Measurements from ENCODE around the gene NDRG4. TPM values are rescaled to one million over a fixed set of nuclear protein-coding genes. Genes with fewer than 3 reads are reported as not detected.

Gene NDRG4
- total and polyA plus RNA-seq, 2 donors (not counting 1 experiment from before 2014, with no cell fraction given): 0.96 to 1.1 TPM

- H3K4me1 Mint-ChIP-seq: peaks cover 18% of the 10 kb centered on the region
These were observed 19.0 kb downstream of the NDRG4 start for GRCh38 chr16:58518980-58519368.

GRCh38 chr16:58519707-58520106 lies 19.8 kb downstream of the NDRG4 start:
- POLR2A ChIA-PET: no interaction called here
- Mint-ChIP-seq H3K9me3 (ENCODE audit: insufficient read depth) (no peaks in the 10 kb centered on the region), H3K27me3 (no peaks in the 10 kb centered on the region), H3K4me1 (peaks cover 17% of the 10 kb centered on the region), H3K4me3 (no peak overlapping the region), H3K27ac (no peak overlapping the region)
- H3K9me3 ChIP-seq (ENCODE audit: control extremely low read depth in 1 of 3, control insufficient read depth in 2 of 3, insufficient read depth in 1 of 3, low read length in 2 of 3): no peaks in the 10 kb centered on the region
- H3K36me3 ChIP-seq (replicated peaks in 1 of 2; ENCODE audit: control extremely low read depth in 1 of 2, control insufficient read depth in 1 of 2, extremely low read depth in 1 of 2, insufficient read depth in 2 of 2, low read length in 1 of 2): peaks cover 18 to 71% of the 10 kb centered on the region in 2 experiments
- H3K9ac ChIP-seq (ENCODE audit: low read length): no peak overlapping the region
- H2AFZ ChIP-seq (ENCODE audit: insufficient read depth, low read depth, low read length, poor library complexity, severe bottlenecking): no peak overlapping the region
- peaks cover 9 to 14% of the 10 kb centered on the region in 2 donors for H3K4me1 ChIP-seq (ENCODE audit: control insufficient read depth in 2 of 2, insufficient read depth in 2 of 2, low read length in 2 of 2)
- H3K27me3 ChIP-seq (replicated peaks in 1 of 4; ENCODE audit: control extremely low read depth in 1 of 4, control insufficient read depth in 3 of 4, insufficient read depth in 4 of 4, low read length in 3 of 4): no peaks in the 10 kb centered on the region
- H4K20me1 ChIP-seq (ENCODE audit: control insufficient read depth, insufficient read depth, low read length, poor library complexity, severe bottlenecking): peaks cover 35% of the 10 kb centered on the region
- ATAC-seq (ENCODE audit: low read depth): no peak
- TF ChIP-seq CTCF (IDR thresholded peaks at IDR 0.05) (no peak), EZH2 (IDR thresholded peaks at IDR 0.05; ENCODE audit: borderline replicate concordance, insufficient read depth, low read depth, low read length, poor library complexity, severe bottlenecking) (no peak)
- H3K4me3 ChIP-seq (ENCODE audit: control extremely low read depth in 1 of 5, extremely low read depth in 1 of 5, insufficient read depth in 1 of 5, low read depth in 2 of 5, low read length in 4 of 5): no peak overlapping the region
- no peaks in the 10 kb centered on the region for H3K79me2 ChIP-seq (ENCODE audit: control insufficient read depth, insufficient read depth, low read length)
- no peak overlapping the region for H3K4me2 ChIP-seq (replicated peaks; ENCODE audit: low read depth, low read length, poor library complexity, severe bottlenecking)
- CTCF ChIA-PET: interaction anchor here (0.7 to 1.3 kb wide), 3 partner anchors 8 to 197 kb away, joined by 3 read pairs; no protein-coding TSS in a partner anchor
- intact Hi-C loops (cut with micrococcal nuclease): loop anchor here (5.0 kb wide), 1 partner anchor 322 kb away; the partner anchor contains the start of gene CSNK2A2
- DNase-seq: no peak
- no peak overlapping the region for H3K27ac ChIP-seq (ENCODE audit: low read length in 2 of 2)

More at GRCh38 chr16:58518980-58519368, 19.0 kb downstream of the NDRG4 start:
- no peak overlapping the region for H3K4me2 ChIP-seq (replicated peaks; ENCODE audit: low read depth, low read length, poor library complexity, severe bottlenecking)
- ATAC-seq (ENCODE audit: low read depth) (no peak), DNase-seq (no peak)
- TF ChIP-seq EZH2 (IDR thresholded peaks at IDR 0.05; ENCODE audit: borderline replicate concordance, insufficient read depth, low read depth, low read length, poor library complexity, severe bottlenecking) (no peak), CTCF (IDR thresholded peaks at IDR 0.05) (no peak)
- H3K4me1 ChIP-seq (ENCODE audit: control insufficient read depth in 2 of 2, insufficient read depth in 2 of 2, low read length in 2 of 2): peaks cover 10 to 14% of the 10 kb centered on the region in 2 donors
- no peak overlapping the region for H3K27ac ChIP-seq (ENCODE audit: low read length in 2 of 2)
- WGBS (ENCODE audit: insufficient coverage): 75% methylated on average over 1 of the region's 1 CpG
- no peak overlapping the region for H2AFZ ChIP-seq (ENCODE audit: insufficient read depth, low read depth, low read length, poor library complexity, severe bottlenecking)
- H3K4me3 ChIP-seq (ENCODE audit: control extremely low read depth in 1 of 5, extremely low read depth in 1 of 5, insufficient read depth in 1 of 5, low read depth in 2 of 5, low read length in 4 of 5): no peak overlapping the region
- H4K20me1 ChIP-seq (ENCODE audit: control insufficient read depth, insufficient read depth, low read length, poor library complexity, severe bottlenecking): peaks cover 35% of the 10 kb centered on the region
- no peaks in the 10 kb centered on the region for H3K9me3 ChIP-seq (ENCODE audit: control extremely low read depth in 1 of 3, control insufficient read depth in 2 of 3, insufficient read depth in 1 of 3, low read length in 2 of 3)
- no peaks in the 10 kb centered on the region for H3K27me3 ChIP-seq (replicated peaks in 1 of 4; ENCODE audit: control extremely low read depth in 1 of 4, control insufficient read depth in 3 of 4, insufficient read depth in 4 of 4, low read length in 3 of 4)
- no peak overlapping the region for H3K4me3 Mint-ChIP-seq
- ChIA-PET CTCF (interaction anchor here (1.2 to 1.5 kb wide), 4 partner anchors 31 to 237 kb away, joined by 3 to 4 read pairs (median 4); no protein-coding TSS in a partner anchor), POLR2A (no interaction called here)
- H3K36me3 ChIP-seq (replicated peaks in 1 of 2; ENCODE audit: control extremely low read depth in 1 of 2, control insufficient read depth in 1 of 2, extremely low read depth in 1 of 2, insufficient read depth in 2 of 2, low read length in 1 of 2): peaks cover 15 to 64% of the 10 kb centered on the region in 2 experiments
- no peaks in the 10 kb centered on the region for H3K9me3 Mint-ChIP-seq (ENCODE audit: insufficient read depth)
- intact Hi-C loops (cut with micrococcal nuclease): loop anchor here (5.0 kb wide), 1 partner anchor 322 kb away; the partner anchor contains the start of gene CSNK2A2
- H3K27ac Mint-ChIP-seq: no peak overlapping the region
- no peak overlapping the region for H3K9ac ChIP-seq (ENCODE audit: low read length)
- H3K27me3 Mint-ChIP-seq: no peaks in the 10 kb centered on the region
- no peaks in the 10 kb centered on the region for H3K79me2 ChIP-seq (ENCODE audit: control insufficient read depth, insufficient read depth, low read length)
